Inflammatory macrophage treated with lipopolysaccharide for 4 hours (primary cell): ENCODE results near the gene MYT1.

Experiments used
- DNase-seq: peaks from one replicate; pipeline ENCODE4 v3.0.0-alpha.2; 2020

The MYT1 gene

GRCh38 chr20:64253443-64253842 is 89.2 kb downstream of the MYT1 start:
- DNase-seq: no peak

- no peak for DNase-seq
Measured at GRCh38 chr20:64254156-64254555, 89.9 kb downstream of the MYT1 start.

GRCh38 chr20:64254571-64255360 is 90.5 kb downstream of the MYT1 start:
- no peak for DNase-seq

GRCh38 chr20:64255361-64256281 is 91.4 kb downstream of the MYT1 start, which contains the start of gene PCMTD2:
PCMTD2 (plus strand) TSS chr20:64255748; CDS start chr20:64259966, 4,218 bp downstream.
- DNase-seq: peak; percentile 87

GRCh38 chr20:64256282-64256935 is 92.2 kb downstream of the MYT1 start:
- peak; percentile 21 for DNase-seq

- DNase-seq: no peak
Measured at GRCh38 chr20:64257107-64257757, 93.0 kb downstream of the MYT1 start.

- DNase-seq: no peak
Measured at GRCh38 chr20:64258071-64258823, 94.0 kb downstream of the MYT1 start.

GRCh38 chr20:64260239-64260638 is 96.0 kb downstream of the MYT1 start:
- no peak for DNase-seq

- DNase-seq: no peak
Measured at GRCh38 chr20:64261138-64261537, 96.9 kb downstream of the MYT1 start.

- DNase-seq: no peak
Measured at GRCh38 chr20:64264091-64264490, 99.8 kb downstream of the MYT1 start.

- DNase-seq: no peak
Measured at GRCh38 chr20:64265201-64265600, 100.9 kb downstream of the MYT1 start.

GRCh38 chr20:64266988-64267387 is 102.7 kb downstream of the MYT1 start:
- DNase-seq: no peak

- no peak for DNase-seq
Measured at GRCh38 chr20:64268174-64268573, 103.9 kb downstream of the MYT1 start.

GRCh38 chr20:64269604-64270411 is 105.6 kb downstream of the MYT1 start:
- no peak for DNase-seq

GRCh38 chr20:64271636-64272035 is 107.4 kb downstream of the MYT1 start:
- DNase-seq: no peak

- DNase-seq: no peak
Measured at GRCh38 chr20:64273109-64273508, 108.9 kb downstream of the MYT1 start.

- DNase-seq: no peak
Measured at GRCh38 chr20:64276817-64277216, 112.6 kb downstream of the MYT1 start.

GRCh38 chr20:64277571-64278316 is 113.5 kb downstream of the MYT1 start:
- DNase-seq: peak; percentile 25

- DNase-seq: no peak
Measured at GRCh38 chr20:64278317-64278681, 114.0 kb downstream of the MYT1 start.

GRCh38 chr20:64279826-64280459 is 115.7 kb downstream of the MYT1 start:
- DNase-seq: no peak
